Activated CD8-positive, alpha-beta T cell treated with anti-CD3 and anti-CD28 coated beads for 36 hours (primary cell): ENCODE measurements around the gene PRPF38A. TPM values are rescaled to one million over a fixed set of nuclear protein-coding genes. Genes with fewer than 3 reads are reported as not detected.

Experiments used
- ATAC-seq: fragments of 200-7000 bp; cut with Tn5 transposase; one replicate; pipeline ENCODE4 v1.10.0; 2021; ENCODE audit warnings: mild to moderate bottlenecking, moderate library complexity
- CTCF ChIA-PET: fragments of 350-600 bp; sonication (Branson Sonifier 250); formaldehyde crosslinking; loops from one replicate; lab custom pipeline; 2021; ENCODE audit warnings: antibody characterized with exemption; lab: Charles Lee
- POLR2A ChIA-PET: fragments of 350-600 bp; sonication (Branson Sonifier 250); formaldehyde crosslinking; loops from one replicate; lab custom pipeline; 2021; ENCODE audit warnings: antibody characterized with exemption; lab: Charles Lee
- DNase-seq: peaks from one replicate; pipeline ENCODE4 v3.0.0-alpha.2; 2020
- H3K27ac Mint-ChIP-seq: one replicate; pipeline ENCODE4 v1.8.0; 2021; ENCODE audit warnings: mild to moderate bottlenecking, mixed read lengths
- H3K27me3 Mint-ChIP-seq: one replicate; pipeline ENCODE4 v1.8.0; 2021; ENCODE audit warnings: mixed read lengths
- H3K36me3 Mint-ChIP-seq: one replicate; pipeline ENCODE4 v1.8.0; 2021; ENCODE audit warnings: low read depth, mixed read lengths
- H3K4me1 Mint-ChIP-seq: one replicate; pipeline ENCODE4 v1.8.0; 2021; ENCODE audit warnings: low read depth, mixed read lengths
- H3K4me3 Mint-ChIP-seq: one replicate; pipeline ENCODE4 v1.8.0; 2021; ENCODE audit warnings: mild to moderate bottlenecking, moderate library complexity, mixed read lengths
- H3K9me3 Mint-ChIP-seq: one replicate; pipeline ENCODE4 v1.8.0; 2021; ENCODE audit warnings: mixed read lengths
- CTCF ChIP-seq: fragments of 200-600 bp; IDR thresholded peaks from one replicate; pipeline ENCODE4 v1.8.0; 2022; ENCODE audit warnings: antibody characterized with exemption, mild to moderate bottlenecking
- intact Hi-C: fragments of 100-400 bp; cut with micrococcal nuclease; formaldehyde crosslinking; loops from one replicate; pipeline ENCODE4 v1.10.0; 2022
- total RNA-seq, 2 experiments: library from RNA; stranded (reverse); gene quantifications; one replicate each; pipeline ENCODE4 v1.2.3, GENCODE V29; 2021

Gene PRPF38A
- total RNA-seq, 2 experiments from 2014 or later, result 81.3 to 85.8 TPM

- Mint-ChIP-seq H3K36me3 (peaks cover 13% of the 10 kb centered on the region), H3K4me3 (no peak overlapping the region), H3K27ac (no peak overlapping the region), H3K27me3 (no peaks in the 10 kb centered on the region), H3K4me1 (no peaks in the 10 kb centered on the region), H3K9me3 (no peaks in the 10 kb centered on the region)
- ChIA-PET POLR2A (no interaction called here), CTCF (no interaction called here)
- DNase-seq, result no peak
- TF ChIP-seq CTCF, result no peak
- ATAC-seq, result no peak
- intact Hi-C loops, result no loop called here
Observed at GRCh38 chr1:52436817-52437216, 32.4 kb downstream of the PRPF38A start.

- ChIA-PET CTCF (no interaction called here), POLR2A (no interaction called here)
- peaks cover 19% of the 10 kb centered on the region for H3K36me3 Mint-ChIP-seq
- no peak for ATAC-seq
- no peak overlapping the region for H3K27ac Mint-ChIP-seq
- H3K9me3 Mint-ChIP-seq, result no peaks in the 10 kb centered on the region
- no peak for TF ChIP-seq CTCF
- DNase-seq, result no peak
- intact Hi-C loops, result no loop called here
- no peaks in the 10 kb centered on the region for H3K27me3 Mint-ChIP-seq
- H3K4me1 Mint-ChIP-seq, result no peaks in the 10 kb centered on the region
- H3K4me3 Mint-ChIP-seq, result no peak overlapping the region
Observed at GRCh38 chr1:52439976-52440375, 35.6 kb downstream of the PRPF38A start.

GRCh38 chr1:52444463-52444862 lies 40.1 kb downstream of the PRPF38A start:
- intact Hi-C loops, result no loop called here
- no peaks in the 10 kb centered on the region for H3K9me3 Mint-ChIP-seq
- ATAC-seq, result no peak
- H3K36me3 Mint-ChIP-seq, result peaks cover 11% of the 10 kb centered on the region
- no peaks in the 10 kb centered on the region for H3K27me3 Mint-ChIP-seq
- no peak for DNase-seq
- H3K27ac Mint-ChIP-seq, result no peak overlapping the region
- ChIA-PET POLR2A (no interaction called here), CTCF (no interaction called here)
- no peak for TF ChIP-seq CTCF
- H3K4me1 Mint-ChIP-seq, result no peaks in the 10 kb centered on the region
- no peak overlapping the region for H3K4me3 Mint-ChIP-seq

GRCh38 chr1:52454127-52454526 lies 49.7 kb downstream of the PRPF38A start:
- ChIA-PET CTCF (no interaction called here), POLR2A (interaction anchor here (0.6 kb wide), 1 partner anchor 467 kb away, joined by 4 read pairs; the partner anchor contains the start of gene ECHDC2)
- no peak overlapping the region for H3K27ac Mint-ChIP-seq

GRCh38 chr1:52454779-52455178 lies 50.4 kb downstream of the PRPF38A start:
- TF ChIP-seq CTCF, result no peak
- H3K4me3 Mint-ChIP-seq, result no peak overlapping the region
- DNase-seq, result no peak
- no peaks in the 10 kb centered on the region for H3K4me1 Mint-ChIP-seq
- H3K27ac Mint-ChIP-seq, result no peak overlapping the region
- ChIA-PET CTCF (no interaction called here), POLR2A (interaction anchor here (0.6 kb wide), 1 partner anchor 467 kb away, joined by 4 read pairs; the partner anchor contains the start of gene ECHDC2)
- peaks cover 16% of the 10 kb centered on the region for H3K36me3 Mint-ChIP-seq
- H3K9me3 Mint-ChIP-seq, result no peaks in the 10 kb centered on the region
- H3K27me3 Mint-ChIP-seq, result no peaks in the 10 kb centered on the region
- ATAC-seq, result no peak
- intact Hi-C loops, result no loop called here

More at GRCh38 chr1:52454127-52454526, 49.7 kb downstream of the PRPF38A start:
- no peaks in the 10 kb centered on the region for H3K4me1 Mint-ChIP-seq
- intact Hi-C loops, result no loop called here
- H3K27me3 Mint-ChIP-seq, result no peaks in the 10 kb centered on the region
- no peak for ATAC-seq
- H3K9me3 Mint-ChIP-seq, result no peaks in the 10 kb centered on the region
- no peak for TF ChIP-seq CTCF
- H3K4me3 Mint-ChIP-seq, result no peak overlapping the region
- H3K36me3 Mint-ChIP-seq, result peaks cover 17% of the 10 kb centered on the region
- no peak for DNase-seq
